HPDE6-E6E7 (cell line): ENCODE data around the gene PPM1M.
"Not testable (repeated sequence)": the region's sequence is repeated elsewhere in the genome, so short reads cannot be mapped to it uniquely, and the experiment has no call there.

ENCODE experiments used
- DNase-seq: peaks from one replicate; pipeline ENCODE4 v3.0.0; 2011; ENCODE audit warnings: missing footprints; ENCODE audit errors: extremely low spot score

The PPM1M gene

GRCh38 chr3:52246728-52247408, 1.3 kb downstream of the PPM1M start:
- DNase-seq: no peak

- no peak for DNase-seq
Observed at GRCh38 chr3:52247409-52248164, 2.0 kb downstream of the PPM1M start.

GRCh38 chr3:52248165-52248541, 2.6 kb downstream of the PPM1M start:
- no peak for DNase-seq

GRCh38 chr3:52248816-52249547, 3.4 kb downstream of the PPM1M start:
- DNase-seq: no peak

GRCh38 chr3:52249683-52250082, 4.1 kb downstream of the PPM1M start:
- DNase-seq: no peak

- DNase-seq: no peak
Observed at GRCh38 chr3:52250122-52250521, 4.6 kb downstream of the PPM1M start.

- DNase-seq: no peak
Observed at GRCh38 chr3:52253314-52254304, 8.1 kb downstream of the PPM1M start.

- DNase-seq: no peak
Observed at GRCh38 chr3:52254608-52255007, 9.0 kb downstream of the PPM1M start.

GRCh38 chr3:52256159-52256558, 10.6 kb downstream of the PPM1M start:
- DNase-seq: no peak

- DNase-seq: no peak
Observed at GRCh38 chr3:52256622-52257021, 11.1 kb downstream of the PPM1M start.

GRCh38 chr3:52257911-52258310, 12.4 kb downstream of the PPM1M start:
- no peak for DNase-seq

GRCh38 chr3:52259035-52259434, 13.5 kb downstream of the PPM1M start:
- no peak for DNase-seq

GRCh38 chr3:52259448-52259847, 13.9 kb downstream of the PPM1M start:
- DNase-seq: no peak

- no peak for DNase-seq
Observed at GRCh38 chr3:52262447-52262846, 16.9 kb downstream of the PPM1M start.

GRCh38 chr3:52265387-52265786, 19.8 kb downstream of the PPM1M start:
- DNase-seq: no peak

GRCh38 chr3:52268036-52268435, 22.5 kb downstream of the PPM1M start:
- no peak for DNase-seq

GRCh38 chr3:52269776-52270175, 24.2 kb downstream of the PPM1M start:
- DNase-seq: no peak

GRCh38 chr3:52270252-52270754, 24.7 kb downstream of the PPM1M start:
- no peak for DNase-seq

- DNase-seq: not testable (repeated sequence)
Observed at GRCh38 chr3:52272172-52272571, 26.6 kb downstream of the PPM1M start.

- DNase-seq: no peak
Observed at GRCh38 chr3:52272831-52273230, 27.3 kb downstream of the PPM1M start.

- not testable (repeated sequence) for DNase-seq
Observed at GRCh38 chr3:52274781-52275180, 29.2 kb downstream of the PPM1M start.
